Nephron progenitor cell (in vitro differentiated cells): Measurements from ENCODE around the gene CCDC69.
"Not testable (repeated sequence)": the region's sequence is repeated elsewhere in the genome, so short reads cannot be mapped to it uniquely, and the experiment has no call there.

Source experiments
- DNase-seq: peaks from one replicate; pipeline ENCODE4 v3.0.0; 2021
- H3K27ac Mint-ChIP-seq: 2 replicates; pipeline ENCODE4 v1.8.0; 2021; ENCODE audit warnings: mild to moderate bottlenecking, moderate library complexity, mixed read lengths
- H3K27me3 Mint-ChIP-seq: 2 replicates; pipeline ENCODE4 v1.8.0; 2021; ENCODE audit warnings: mild to moderate bottlenecking, low read depth, mixed read lengths; ENCODE audit not compliant: poor library complexity
- H3K36me3 Mint-ChIP-seq: 2 replicates; pipeline ENCODE4 v1.8.0; 2021; ENCODE audit warnings: low read depth, mixed read lengths
- H3K4me1 Mint-ChIP-seq: 2 replicates; pipeline ENCODE4 v1.8.0; 2021; ENCODE audit warnings: mixed read lengths
- H3K4me3 Mint-ChIP-seq: 2 replicates; pipeline ENCODE4 v1.8.0; 2021; ENCODE audit warnings: mild to moderate bottlenecking, moderate library complexity, mixed read lengths
- H3K9me3 Mint-ChIP-seq: 2 replicates; pipeline ENCODE4 v1.8.0; 2021; ENCODE audit warnings: mild to moderate bottlenecking, moderate library complexity, mixed read lengths
- TF ChIP-seq, protein P1 (sequence below): fragments of 200-600 bp; sonication (generic); IDR thresholded peaks from 2 replicates; pipeline ENCODE4 v1.5.0; 2021; ENCODE audit warnings: antibody characterized with exemption

CCDC69 gene

DNA sequence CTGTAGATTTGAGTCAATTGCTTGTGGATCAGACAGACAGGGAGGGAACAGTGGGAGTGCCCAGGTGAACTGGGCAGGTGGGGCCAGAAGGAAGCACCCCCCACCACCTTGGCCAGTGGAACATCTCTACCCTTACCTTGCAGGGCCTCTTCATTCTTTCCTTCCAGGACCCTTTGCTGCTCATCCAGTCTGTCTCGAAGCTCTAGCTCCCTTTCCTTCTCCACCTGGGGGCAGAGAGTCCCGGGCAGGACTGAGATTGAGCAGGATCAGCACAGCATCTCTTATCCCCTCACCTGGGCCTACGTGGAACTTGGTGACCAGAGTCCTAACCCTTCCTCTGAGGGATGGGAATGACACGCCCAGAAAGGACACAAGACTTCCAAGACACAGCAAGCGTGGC lies 25.0 kb downstream of the CCDC69 start:
- TF ChIP-seq, protein P1, sequence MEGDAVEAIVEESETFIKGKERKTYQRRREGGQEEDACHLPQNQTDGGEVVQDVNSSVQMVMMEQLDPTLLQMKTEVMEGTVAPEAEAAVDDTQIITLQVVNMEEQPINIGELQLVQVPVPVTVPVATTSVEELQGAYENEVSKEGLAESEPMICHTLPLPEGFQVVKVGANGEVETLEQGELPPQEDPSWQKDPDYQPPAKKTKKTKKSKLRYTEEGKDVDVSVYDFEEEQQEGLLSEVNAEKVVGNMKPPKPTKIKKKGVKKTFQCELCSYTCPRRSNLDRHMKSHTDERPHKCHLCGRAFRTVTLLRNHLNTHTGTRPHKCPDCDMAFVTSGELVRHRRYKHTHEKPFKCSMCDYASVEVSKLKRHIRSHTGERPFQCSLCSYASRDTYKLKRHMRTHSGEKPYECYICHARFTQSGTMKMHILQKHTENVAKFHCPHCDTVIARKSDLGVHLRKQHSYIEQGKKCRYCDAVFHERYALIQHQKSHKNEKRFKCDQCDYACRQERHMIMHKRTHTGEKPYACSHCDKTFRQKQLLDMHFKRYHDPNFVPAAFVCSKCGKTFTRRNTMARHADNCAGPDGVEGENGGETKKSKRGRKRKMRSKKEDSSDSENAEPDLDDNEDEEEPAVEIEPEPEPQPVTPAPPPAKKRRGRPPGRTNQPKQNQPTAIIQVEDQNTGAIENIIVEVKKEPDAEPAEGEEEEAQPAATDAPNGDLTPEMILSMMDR = no peak
- Mint-ChIP-seq H3K4me1 (peaks cover 4% of the 10 kb centered on the region), H3K4me3 (no peak overlapping the region), H3K27ac (no peak overlapping the region), H3K9me3 (no peaks in the 10 kb centered on the region), H3K36me3 (no peaks in the 10 kb centered on the region), H3K27me3 (peaks cover 17% of the 10 kb centered on the region)
- no peak for DNase-seq

DNA sequence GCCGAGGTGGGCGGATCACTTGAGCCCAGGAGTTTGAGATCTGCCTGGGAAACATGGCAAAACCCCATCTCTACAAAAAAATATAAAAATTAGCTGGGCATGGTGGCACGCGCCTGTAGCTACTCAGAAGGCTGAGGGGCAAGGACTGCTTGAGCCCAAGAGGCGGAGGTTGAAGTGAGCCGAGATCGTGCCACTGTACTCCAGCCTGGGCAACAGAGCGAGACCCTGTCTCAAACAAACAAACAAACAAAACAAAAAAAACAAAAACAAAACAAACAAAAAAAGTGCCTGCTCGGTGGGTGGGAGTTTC lies 26.6 kb downstream of the CCDC69 start:
- H3K4me3 Mint-ChIP-seq, H3K27ac Mint-ChIP-seq, DNase-seq, H3K9me3 Mint-ChIP-seq, H3K4me1 Mint-ChIP-seq, H3K36me3 Mint-ChIP-seq: not testable (repeated sequence)
- H3K27me3 Mint-ChIP-seq = peaks cover 18% of the 10 kb centered on the region

DNA sequence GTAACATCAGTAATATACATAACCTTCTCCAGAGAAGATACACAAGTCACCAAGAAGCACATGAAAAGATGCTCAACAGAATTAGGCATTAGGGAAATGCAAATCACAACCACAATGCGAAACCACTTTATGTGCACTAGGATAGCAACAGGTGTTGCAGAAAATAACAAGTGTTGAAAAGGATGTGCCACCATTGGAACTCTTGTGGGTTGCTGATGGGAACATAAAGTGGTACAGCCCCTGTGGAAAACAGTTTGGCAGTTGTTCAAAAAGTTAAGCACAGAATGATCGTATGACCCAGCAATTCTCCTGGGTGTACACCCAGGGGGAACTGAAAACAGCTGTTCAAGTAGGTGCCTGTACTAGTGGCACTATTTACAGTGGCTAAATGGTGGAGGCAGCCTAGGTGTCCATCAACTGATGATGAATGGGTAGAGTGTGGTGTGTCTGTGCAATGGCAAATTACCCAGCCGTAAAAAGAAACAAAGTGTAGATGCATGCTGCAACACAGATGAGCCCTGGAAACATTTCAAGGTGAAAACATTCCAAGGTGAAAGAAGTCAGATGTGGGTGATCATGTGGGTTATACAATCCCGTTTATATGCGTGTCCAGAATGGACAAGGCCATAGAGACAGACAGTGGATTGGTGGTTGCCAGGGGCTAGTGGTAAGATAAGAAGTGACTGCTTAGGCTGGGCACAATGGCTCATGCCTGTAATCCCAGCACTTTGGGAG lies 27.2 kb downstream of the CCDC69 start:
- H3K4me3 Mint-ChIP-seq = no peak overlapping the region
- peaks cover 18% of the 10 kb centered on the region for H3K27me3 Mint-ChIP-seq
- no peak overlapping the region for H3K27ac Mint-ChIP-seq
- H3K9me3 Mint-ChIP-seq = peaks cover 10% of the 10 kb centered on the region
- peaks cover 4% of the 10 kb centered on the region for H3K4me1 Mint-ChIP-seq
- TF ChIP-seq, protein P1 = no peak
- peaks cover 8% of the 10 kb centered on the region for H3K36me3 Mint-ChIP-seq
- no peak for DNase-seq

DNA sequence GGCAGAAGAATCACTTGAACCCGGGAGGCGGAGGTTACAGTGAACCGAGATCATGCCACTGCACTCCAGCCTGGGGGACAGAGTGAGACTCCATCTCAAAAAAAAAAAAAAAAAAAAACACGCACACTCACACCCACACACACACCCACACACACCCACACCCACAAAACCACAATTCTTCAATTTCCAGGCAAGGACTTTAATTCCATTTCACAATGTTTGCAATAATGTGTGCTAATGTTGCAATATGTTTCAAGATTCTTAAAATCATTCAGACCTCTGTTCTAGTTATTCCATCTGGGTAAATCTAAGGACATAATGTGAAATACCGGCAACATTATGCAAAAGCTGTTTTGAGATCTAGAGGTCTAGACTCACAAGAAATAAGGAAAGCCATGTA lies 28.3 kb downstream of the CCDC69 start:
- TF ChIP-seq, protein P1 = no peak
- H3K27me3 Mint-ChIP-seq = peaks cover 7% of the 10 kb centered on the region
- peaks cover 15% of the 10 kb centered on the region for H3K36me3 Mint-ChIP-seq
- no peak for DNase-seq
- no peak overlapping the region for H3K4me3 Mint-ChIP-seq
- H3K9me3 Mint-ChIP-seq = peaks cover 20% of the 10 kb centered on the region
- no peak overlapping the region for H3K27ac Mint-ChIP-seq
- H3K4me1 Mint-ChIP-seq = peaks cover 4% of the 10 kb centered on the region

DNA sequence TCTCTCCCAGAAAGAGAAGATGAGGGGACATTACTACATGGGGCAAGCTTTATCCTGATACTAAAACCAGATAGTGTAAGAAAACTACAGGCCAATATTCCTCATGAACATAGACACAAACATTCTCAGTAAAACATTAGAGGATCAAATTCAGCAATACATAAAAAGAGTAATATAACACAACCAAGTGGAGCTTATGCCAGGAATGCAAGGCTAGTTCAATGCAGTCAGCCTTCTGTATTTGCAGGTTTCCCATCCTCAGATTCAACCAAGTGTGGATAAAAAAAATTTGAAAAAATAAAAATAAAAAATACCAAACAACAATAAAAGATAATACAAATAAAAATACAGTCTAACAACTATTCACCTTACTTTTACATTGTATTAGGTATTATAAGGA lies 31.3 kb downstream of the CCDC69 start:
- Mint-ChIP-seq H3K27me3 (peaks cover 7% of the 10 kb centered on the region), H3K27ac (no peak overlapping the region), H3K4me3 (no peak overlapping the region), H3K36me3 (peaks cover 34% of the 10 kb centered on the region), H3K9me3 (peaks cover 43% of the 10 kb centered on the region), H3K4me1 (peaks cover 4% of the 10 kb centered on the region)
- TF ChIP-seq, protein P1 = no peak
- no peak for DNase-seq

DNA sequence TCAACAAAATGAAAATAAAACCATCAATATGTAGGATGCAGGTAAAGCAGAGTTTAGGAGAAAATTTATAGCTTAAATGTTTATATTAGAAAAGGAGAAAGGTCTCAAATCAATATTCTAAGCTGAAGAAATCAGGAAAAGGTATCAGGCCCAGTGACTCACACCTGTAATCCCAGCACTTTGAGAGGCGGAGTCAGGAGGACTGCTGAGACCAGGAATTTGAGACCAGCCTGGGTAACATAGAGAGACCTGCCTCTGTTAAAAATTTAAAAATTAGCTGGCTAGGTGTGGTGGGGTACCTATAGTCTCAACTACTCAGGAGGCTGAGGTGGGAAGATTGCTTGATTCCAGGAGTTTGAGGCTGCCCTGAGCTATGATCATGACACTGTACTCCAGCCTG lies 32.2 kb downstream of the CCDC69 start:
- peaks cover 7% of the 10 kb centered on the region for H3K27me3 Mint-ChIP-seq
- no peak overlapping the region for H3K4me3 Mint-ChIP-seq
- TF ChIP-seq, protein P1 = no peak
- no peak for DNase-seq
- peaks cover 4% of the 10 kb centered on the region for H3K4me1 Mint-ChIP-seq
- H3K27ac Mint-ChIP-seq = no peak overlapping the region
- H3K9me3 Mint-ChIP-seq = peaks cover 43% of the 10 kb centered on the region
- peaks cover 34% of the 10 kb centered on the region for H3K36me3 Mint-ChIP-seq
